ENCODE measurements around the gene XPC.

DNA sequence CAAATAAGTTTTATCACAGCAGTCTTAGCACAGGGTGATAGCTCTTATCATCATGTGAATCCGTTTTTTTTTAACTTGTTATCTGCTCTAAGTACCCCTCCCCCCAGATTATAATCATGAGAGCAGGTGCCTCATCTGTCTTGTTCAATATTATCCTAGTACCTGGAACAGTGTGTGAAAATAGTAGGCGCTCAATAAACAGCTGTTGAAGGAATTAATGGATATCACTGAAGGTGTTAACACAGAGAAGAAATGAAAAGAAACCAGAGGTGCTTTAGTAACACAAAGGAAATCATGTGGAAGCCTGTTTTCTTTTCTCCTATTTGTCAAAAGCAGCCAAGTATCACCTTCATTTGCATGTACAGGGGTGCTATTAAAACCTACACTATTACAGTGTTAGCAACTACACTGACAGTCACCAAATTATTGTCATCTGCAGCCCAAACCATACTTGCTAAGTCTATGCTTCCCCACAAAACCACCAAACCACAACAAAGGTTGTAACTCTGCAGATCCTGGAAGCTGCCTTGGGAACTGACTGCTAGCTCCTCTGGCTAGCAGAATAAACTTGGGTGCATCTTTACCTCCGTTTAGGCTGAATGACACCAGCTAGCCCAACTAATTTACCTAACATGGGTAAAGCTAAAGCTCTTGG, 2.9 kb downstream of the XPC start:
- TF ChIP-seq, protein P1, sequence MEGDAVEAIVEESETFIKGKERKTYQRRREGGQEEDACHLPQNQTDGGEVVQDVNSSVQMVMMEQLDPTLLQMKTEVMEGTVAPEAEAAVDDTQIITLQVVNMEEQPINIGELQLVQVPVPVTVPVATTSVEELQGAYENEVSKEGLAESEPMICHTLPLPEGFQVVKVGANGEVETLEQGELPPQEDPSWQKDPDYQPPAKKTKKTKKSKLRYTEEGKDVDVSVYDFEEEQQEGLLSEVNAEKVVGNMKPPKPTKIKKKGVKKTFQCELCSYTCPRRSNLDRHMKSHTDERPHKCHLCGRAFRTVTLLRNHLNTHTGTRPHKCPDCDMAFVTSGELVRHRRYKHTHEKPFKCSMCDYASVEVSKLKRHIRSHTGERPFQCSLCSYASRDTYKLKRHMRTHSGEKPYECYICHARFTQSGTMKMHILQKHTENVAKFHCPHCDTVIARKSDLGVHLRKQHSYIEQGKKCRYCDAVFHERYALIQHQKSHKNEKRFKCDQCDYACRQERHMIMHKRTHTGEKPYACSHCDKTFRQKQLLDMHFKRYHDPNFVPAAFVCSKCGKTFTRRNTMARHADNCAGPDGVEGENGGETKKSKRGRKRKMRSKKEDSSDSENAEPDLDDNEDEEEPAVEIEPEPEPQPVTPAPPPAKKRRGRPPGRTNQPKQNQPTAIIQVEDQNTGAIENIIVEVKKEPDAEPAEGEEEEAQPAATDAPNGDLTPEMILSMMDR (IDR thresholded peaks at IDR 0.05; ENCODE audit: low read depth, low read length): no peak
- TF ChIP-seq EZH2phosphoT487 (IDR thresholded peaks at IDR 0.05; ENCODE audit: low read depth): no peak

Data from OCI-LY3 (cell line).